ENCODE results near the gene ZNF354B.

Gene ZNF354B

DNA sequence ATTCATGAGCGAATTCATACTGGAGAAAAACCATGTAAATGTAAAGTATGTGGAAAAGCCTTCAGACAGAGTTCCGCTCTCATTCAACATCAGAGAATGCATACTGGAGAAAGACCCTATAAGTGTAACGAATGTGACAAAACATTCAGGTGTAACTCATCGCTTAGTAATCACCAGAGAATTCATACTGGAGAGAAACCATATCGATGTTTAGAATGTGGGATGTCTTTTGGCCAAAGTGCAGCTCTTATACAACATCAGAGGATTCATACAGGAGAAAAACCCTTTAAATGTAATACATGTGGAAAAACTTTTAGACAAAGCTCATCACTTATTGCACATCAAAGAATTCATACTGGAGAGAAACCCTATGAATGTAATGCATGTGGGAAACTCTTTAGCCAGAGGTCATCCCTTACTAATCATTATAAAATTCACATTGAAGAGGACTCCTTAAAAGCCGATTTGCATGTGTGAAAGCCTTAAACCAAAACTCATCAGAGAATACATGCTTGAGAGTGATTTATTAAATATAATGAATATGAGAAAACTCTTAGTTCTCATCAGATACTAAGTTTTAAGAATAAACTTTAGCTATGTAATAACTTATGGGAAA lies 24.2 kb downstream of the ZNF354B start:
- no peak for DNase-seq

GRCh38 chr5:178895615-178896571 lies 36.1 kb downstream of the ZNF354B start, which contains the start of gene ZFP2:
ZFP2 (plus strand) TSS chr5:178895913; CDS start chr5:178931314, 35,401 bp downstream.
- DNase-seq: peak in 1 of 2 experiments; percentile 36

- no peak for DNase-seq
These were observed 39.5 kb downstream of the ZNF354B start for GRCh38 chr5:178899289-178899688.

DNA sequence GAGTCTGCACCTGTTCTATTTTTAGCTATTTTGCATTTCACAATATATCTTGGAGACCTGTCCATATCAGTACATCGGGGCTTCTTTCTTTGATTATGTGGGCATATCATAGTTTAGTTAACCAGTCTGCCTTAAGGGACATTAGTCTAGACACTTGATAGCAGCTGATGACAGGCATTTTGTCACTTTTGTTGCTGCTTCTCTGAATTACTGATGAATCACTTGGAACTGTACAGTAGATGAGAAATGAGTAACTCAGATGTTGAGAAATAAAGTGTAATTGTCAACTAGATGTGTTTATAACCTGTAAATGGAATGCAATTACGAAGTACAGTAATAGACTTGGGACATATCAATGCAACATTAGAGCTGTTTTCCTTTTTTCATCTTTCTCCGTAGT lies 43.1 kb downstream of the ZNF354B start:
- DNase-seq: no peak

DNA sequence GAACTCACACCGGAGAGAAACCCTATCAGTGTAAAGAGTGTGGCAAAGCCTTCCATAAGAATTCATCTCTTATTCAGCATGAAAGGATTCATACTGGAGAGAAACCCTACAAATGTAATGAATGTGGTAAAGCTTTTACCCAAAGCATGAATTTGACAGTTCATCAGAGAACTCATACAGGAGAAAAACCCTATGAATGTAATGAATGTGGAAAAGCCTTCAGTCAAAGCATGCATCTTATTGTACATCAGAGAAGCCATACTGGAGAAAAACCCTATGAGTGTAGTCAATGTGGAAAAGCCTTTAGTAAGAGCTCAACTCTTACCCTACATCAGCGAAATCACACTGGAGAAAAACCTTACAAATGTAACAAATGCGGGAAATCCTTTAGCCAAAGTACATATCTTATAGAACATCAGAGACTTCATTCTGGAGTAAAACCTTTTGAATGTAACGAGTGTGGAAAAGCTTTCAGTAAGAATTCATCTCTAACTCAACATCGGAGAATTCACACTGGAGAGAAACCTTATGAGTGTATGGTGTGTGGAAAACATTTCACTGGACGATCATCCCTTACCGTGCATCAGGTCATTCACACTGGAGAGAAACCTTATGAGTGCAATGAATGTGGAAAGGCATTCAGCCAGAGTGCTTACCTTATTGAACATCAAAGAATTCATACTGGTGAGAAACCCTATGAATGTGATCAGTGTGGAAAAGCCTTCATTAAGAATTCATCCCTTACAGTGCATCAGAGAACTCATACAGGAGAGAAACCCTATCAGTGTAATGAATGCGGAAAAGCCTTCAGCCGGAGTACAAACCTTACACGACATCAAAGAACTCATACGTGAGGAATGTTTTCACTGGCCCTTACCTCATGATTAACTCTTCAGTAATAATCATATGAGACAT lies 72.3 kb downstream of the ZNF354B start:
- DNase-seq: no peak

Measured in cerebellar nuclear complex (tissue), 1 donor.